Measurements from ENCODE around the gene DSE.
A peak's percentile ranks its signal among the peaks of the same experiment; 100 is the strongest.

Gene DSE

GRCh38 chr6:116359835-116360234 lies 10.9 kb upstream of the DSE start:
- DNase-seq (ENCODE audit: low spot score): no peak
- no peak for FAIRE-seq

- DNase-seq (ENCODE audit: low spot score) (no peak), FAIRE-seq (no peak)
These were observed 8.5 kb upstream of the DSE start for GRCh38 chr6:116362276-116362675.

GRCh38 chr6:116363759-116364158 lies 7.0 kb upstream of the DSE start:
- FAIRE-seq: no peak
- DNase-seq (ENCODE audit: low spot score): no peak

GRCh38 chr6:116364321-116364720 lies 6.4 kb upstream of the DSE start:
- peak; percentile 94 for FAIRE-seq
- peak; percentile 52 for DNase-seq (ENCODE audit: low spot score)

GRCh38 chr6:116365743-116366142 lies 5.0 kb upstream of the DSE start:
- DNase-seq (ENCODE audit: low spot score) (no peak), FAIRE-seq (no peak)

GRCh38 chr6:116366740-116367275 lies 3.9 kb upstream of the DSE start:
- DNase-seq (ENCODE audit: low spot score) (no peak), FAIRE-seq (no peak)

GRCh38 chr6:116369540-116369939 lies 1.2 kb upstream of the DSE start:
- DNase-seq (ENCODE audit: low spot score) (no peak), FAIRE-seq (no peak)

GRCh38 chr6:116369964-116370759 lies 585 bp upstream of the DSE start:
- FAIRE-seq (no peak), DNase-seq (ENCODE audit: low spot score) (no peak)

- peak; percentile 69 for FAIRE-seq
- DNase-seq (ENCODE audit: low spot score): peak; percentile 65
These were observed 572 bp downstream of the DSE start for GRCh38 chr6:116371120-116371917.

GRCh38 chr6:116371918-116372209 lies 1.1 kb downstream of the DSE start:
- FAIRE-seq: no peak
- DNase-seq (ENCODE audit: low spot score): no peak

GRCh38 chr6:116373300-116373699 lies 2.6 kb downstream of the DSE start:
- DNase-seq (ENCODE audit: low spot score): no peak
- no peak for FAIRE-seq

GRCh38 chr6:116373940-116374339 lies 3.2 kb downstream of the DSE start:
- DNase-seq (ENCODE audit: low spot score): no peak
- no peak for FAIRE-seq

GRCh38 chr6:116374586-116374985 lies 3.8 kb downstream of the DSE start:
- DNase-seq (ENCODE audit: low spot score): no peak
- FAIRE-seq: no peak

GRCh38 chr6:116375262-116375661 lies 4.5 kb downstream of the DSE start:
- FAIRE-seq (no peak), DNase-seq (ENCODE audit: low spot score) (no peak)

GRCh38 chr6:116376149-116376548 lies 5.4 kb downstream of the DSE start:
- no peak for DNase-seq (ENCODE audit: low spot score)
- no peak for FAIRE-seq

- DNase-seq (ENCODE audit: low spot score): no peak
- no peak for FAIRE-seq
These were observed 9.0 kb downstream of the DSE start for GRCh38 chr6:116379764-116380163.

- DNase-seq (ENCODE audit: low spot score): no peak
- no peak for FAIRE-seq
These were observed 9.6 kb downstream of the DSE start for GRCh38 chr6:116380346-116380745.

GRCh38 chr6:116381000-116381399 lies 10.3 kb downstream of the DSE start:
- no peak for FAIRE-seq
- no peak for DNase-seq (ENCODE audit: low spot score)

- DNase-seq (ENCODE audit: low spot score) (no peak), FAIRE-seq (no peak)
These were observed 11.8 kb downstream of the DSE start for GRCh38 chr6:116382587-116382986.

GRCh38 chr6:116384727-116385458 lies 14.1 kb downstream of the DSE start:
- no peak for DNase-seq (ENCODE audit: low spot score)
- no peak for FAIRE-seq

- FAIRE-seq (peak; percentile 91), DNase-seq (ENCODE audit: low spot score) (peak; percentile 61)
These were observed 14.7 kb downstream of the DSE start for GRCh38 chr6:116385459-116385802.

GRCh38 chr6:116385921-116386320 lies 15.2 kb downstream of the DSE start:
- FAIRE-seq (peak; percentile 36), DNase-seq (ENCODE audit: low spot score) (no peak)
